H1 (cell line): ENCODE results near the gene NR4A1. TPM values are rescaled to one million over a fixed set of nuclear protein-coding genes. Genes with fewer than 3 reads are reported as not detected.

Source experiments
- CTCF ChIA-PET: fragments of 300-600 bp; sonication (Branson Sonifier 250); formaldehyde crosslinking; loops from one replicate; lab custom pipeline; 2021; ENCODE audit not compliant: partially characterized antibody; lab: Charles Lee
- POLR2A ChIA-PET: fragments of 300-600 bp; sonication (Branson Sonifier 250); formaldehyde crosslinking; loops from one replicate; lab custom pipeline; 2021; ENCODE audit warnings: inconsistent platforms; ENCODE audit not compliant: partially characterized antibody; lab: Charles Lee
- DNase-seq, 2 experiments: peaks; one replicate each; pipeline versions ENCODE4 v3.0.0 to v3.0.0-alpha.2; 2010 to 2022; ENCODE audit warnings: low spot score in 2 of 2, low read depth in 1 of 2, mixed read lengths in 1 of 2
- FAIRE-seq: peaks from 2 replicates; lab custom pipeline; 2011; peaks lifted over from hg19 to GRCh38; lab: Jason Lieb, UNC
- H2AFZ ChIP-seq: 2 replicates; pipeline ENCODE4 v1.8.1; 2012; ENCODE audit warnings: low read length, inconsistent platforms
- H2AK5ac ChIP-seq: 2 replicates; pipeline ENCODE4 v1.6.1; 2013; ENCODE audit warnings: low read depth, low read length
- H2BK120ac ChIP-seq: replicated peaks from 2 replicates; pipeline ENCODE3; 2013; ENCODE audit warnings: low read depth, low read length, inconsistent platforms
- H2BK12ac ChIP-seq: 2 replicates; pipeline ENCODE4 v1.6.1; 2013; ENCODE audit warnings: low read depth, low read length
- H2BK15ac ChIP-seq: 2 replicates; pipeline ENCODE4 v1.6.1; 2013; ENCODE audit warnings: low read length
- H2BK20ac ChIP-seq: 2 replicates; pipeline ENCODE4 v1.6.1; 2013; ENCODE audit warnings: low read length
- H2BK5ac ChIP-seq: 2 replicates; pipeline ENCODE4 v1.6.1; 2013; ENCODE audit warnings: low read depth, low read length
- H3K14ac ChIP-seq: 2 replicates; pipeline ENCODE4 v1.6.1; 2013; ENCODE audit warnings: inconsistent platforms; ENCODE audit not compliant: insufficient read length
- H3K18ac ChIP-seq: 2 replicates; pipeline ENCODE4 v1.6.1; 2013; ENCODE audit warnings: low read length; ENCODE audit errors: extremely low read depth
- H3K23ac ChIP-seq: 2 replicates; pipeline ENCODE4 v1.6.1; 2013; ENCODE audit warnings: inconsistent platforms; ENCODE audit not compliant: insufficient read length
- H3K23me2 ChIP-seq: 2 replicates; pipeline ENCODE4 v1.6.1; 2013; ENCODE audit warnings: low read depth, low read length
- H3K27ac ChIP-seq: 2 replicates; pipeline ENCODE4 v1.6.1; 2011; ENCODE audit warnings: low read depth, low read length, inconsistent platforms
- H3K27me3 ChIP-seq, 4 experiments: replicated peaks in 1 of 4; 1 replicate in 1 of 4; 2 replicates in 3 of 4; pipeline versions ENCODE4 v1.6.1 to v1.8.1; 2011 to 2013; ENCODE audit warnings: low read length in 3 of 4, mild to moderate bottlenecking in 3 of 4, inconsistent platforms in 2 of 4, mixed read lengths in 2 of 4, moderate library complexity in 1 of 4; ENCODE audit not compliant: control insufficient read depth in 3 of 4, insufficient read depth in 3 of 4; ENCODE audit errors: extremely low read depth in 1 of 4
- H3K36me3 ChIP-seq, 4 experiments: 2 replicates each; pipeline versions ENCODE4 v1.6.1 to v1.8.1; 2011 to 2013; ENCODE audit warnings: mild to moderate bottlenecking in 4 of 4, low read length in 3 of 4, moderate library complexity in 2 of 4, control low read depth in 1 of 4, inconsistent platforms in 1 of 4; ENCODE audit not compliant: insufficient read depth in 4 of 4, control insufficient read depth in 2 of 4
- H3K4ac ChIP-seq: replicated peaks from 2 replicates; pipeline ENCODE3; 2013; ENCODE audit warnings: low read length, low read depth, mixed read lengths, inconsistent platforms; ENCODE audit not compliant: insufficient read length
- H3K4me1 ChIP-seq, 4 experiments: replicated peaks in 1 of 4; 1 replicate in 1 of 4; 2 replicates in 3 of 4; pipeline versions ENCODE4 v1.6.1 to v1.8.1; 2011 to 2013; ENCODE audit warnings: low read length in 3 of 4, inconsistent platforms in 2 of 4, mixed read lengths in 1 of 4; ENCODE audit not compliant: insufficient read depth in 4 of 4, control insufficient read depth in 3 of 4
- H3K4me2 ChIP-seq, 2 experiments: 2 replicates each; pipeline versions ENCODE4 v1.6.1 to v1.8.1; 2011 to 2013; ENCODE audit warnings: low read depth in 2 of 2, low read length in 2 of 2, control low read depth in 1 of 2, inconsistent platforms in 1 of 2, mild to moderate bottlenecking in 1 of 2; ENCODE audit not compliant: insufficient read depth in 1 of 2
- H3K4me3 ChIP-seq, 4 experiments: fragments of 200-600, 300-600 bp in 1 of 4; sonication (generic), shearing (Covaris generic), sonication (Bioruptor Twin) in 1 of 4; 2 replicates each; pipeline versions ENCODE4 v1.5.1 to v1.8.1; 2011 to 2016; ENCODE audit warnings: low read length in 4 of 4, low read depth in 3 of 4, control low read depth in 2 of 4, inconsistent platforms in 2 of 4, mild to moderate bottlenecking in 2 of 4, mixed read lengths in 1 of 4, moderate library complexity in 1 of 4; ENCODE audit not compliant: insufficient read depth in 2 of 4; ENCODE audit errors: extremely low read depth in 1 of 4
- H3K56ac ChIP-seq: replicated peaks from 2 replicates; pipeline ENCODE3; 2013; ENCODE audit warnings: low read depth, mild to moderate bottlenecking, mixed read lengths, low read length, inconsistent platforms; ENCODE audit not compliant: insufficient read length
- H3K79me1 ChIP-seq: 2 replicates; pipeline ENCODE4 v1.6.1; 2013; ENCODE audit warnings: low read depth, low read length, control low read depth
- H3K79me2 ChIP-seq, 2 experiments: 2 replicates each; pipeline versions ENCODE4 v1.6.1 to v1.8.1; 2012 to 2013; ENCODE audit warnings: low read length in 2 of 2, mild to moderate bottlenecking in 2 of 2, inconsistent platforms in 1 of 2; ENCODE audit not compliant: insufficient read depth in 2 of 2, control insufficient read depth in 1 of 2
- H3K9ac ChIP-seq, 4 experiments: replicated peaks in 1 of 4; 1 replicate in 1 of 4; 2 replicates in 3 of 4; pipeline versions ENCODE4 v1.6.1 to v1.8.1; 2011 to 2013; ENCODE audit warnings: low read depth in 3 of 4, low read length in 3 of 4, control low read depth in 2 of 4, mild to moderate bottlenecking in 2 of 4, moderate library complexity in 2 of 4, inconsistent platforms in 1 of 4; ENCODE audit errors: extremely low read depth in 1 of 4
- H3K9me3 ChIP-seq, 2 experiments: 2 replicates each; pipeline versions ENCODE4 v1.6.1 to v1.8.1; 2012 to 2013; ENCODE audit warnings: mild to moderate bottlenecking in 2 of 2, moderate library complexity in 2 of 2, control low read depth in 1 of 2, inconsistent platforms in 1 of 2, low read depth in 1 of 2, low read length in 1 of 2, mixed read lengths in 1 of 2; ENCODE audit not compliant: insufficient read depth in 2 of 2
- H4K20me1 ChIP-seq, 2 experiments: replicated peaks in 1 of 2; 2 replicates each; pipeline versions ENCODE3 to v1.8.1; 2011 to 2013; ENCODE audit warnings: inconsistent platforms in 2 of 2, low read length in 2 of 2, mild to moderate bottlenecking in 1 of 2; ENCODE audit not compliant: insufficient read depth in 2 of 2, control insufficient read depth in 1 of 2
- H4K5ac ChIP-seq: 2 replicates; pipeline ENCODE4 v1.6.1; 2013; ENCODE audit warnings: low read length, low read depth, mixed read lengths, inconsistent platforms; ENCODE audit not compliant: insufficient read length
- H4K8ac ChIP-seq: 2 replicates; pipeline ENCODE4 v1.8.0; 2013; ENCODE audit warnings: mild to moderate bottlenecking, moderate library complexity, low read length, inconsistent platforms; ENCODE audit not compliant: insufficient read depth; ENCODE audit errors: extremely low read depth
- H4K91ac ChIP-seq: replicated peaks from 2 replicates; pipeline ENCODE3; 2013; ENCODE audit warnings: low read length, mixed read lengths, inconsistent platforms; ENCODE audit not compliant: insufficient read length
- BRCA1 ChIP-seq: IDR thresholded peaks from 2 replicates; pipeline ENCODE4 v1.6.1; 2012; ENCODE audit warnings: low read depth, low read length, improper control_type of control experiment
- JUN ChIP-seq: IDR thresholded peaks from 2 replicates; pipeline ENCODE4 v1.6.1; 2011; ENCODE audit warnings: low read depth, mild to moderate bottlenecking, improper control_type of control experiment, low read length
- RBBP5 ChIP-seq: IDR thresholded peaks from 2 replicates; pipeline ENCODE4 v1.7.1; 2012; ENCODE audit warnings: low read depth, mild to moderate bottlenecking, inconsistent platforms, low read length, moderate library complexity, borderline replicate concordance
- RFX5 ChIP-seq: IDR thresholded peaks from 2 replicates; pipeline ENCODE4 v1.6.1; 2011; ENCODE audit warnings: low read depth, low read length, improper control_type of control experiment, borderline replicate concordance
- SAP30 ChIP-seq: fragments of 300-600 bp; sonication (generic); IDR thresholded peaks from 2 replicates; pipeline ENCODE4 v1.7.1; 2012; ENCODE audit warnings: low read length, moderate library complexity, mild to moderate bottlenecking, inconsistent platforms; ENCODE audit not compliant: insufficient read depth, insufficient replicate concordance
- WGBS, 2 experiments: shearing (Covaris generic) in 1 of 2; methylation state at CpG; one replicate each; pipeline versions ENCODE4 v1.1.6 to v1.1.7; 2013 to 2015; ENCODE audit warnings: low lambda C conversion rate in 2 of 2, mixed read lengths in 2 of 2, inconsistent platforms in 1 of 2, low coverage in 1 of 2, missing lambda C conversion rate in 1 of 2; ENCODE audit not compliant: insufficient replicate concordance in 2 of 2, insufficient coverage in 1 of 2, insufficient read length in 1 of 2; ENCODE audit errors: extremely low coverage in 1 of 2, missing lambda C conversion rate in 1 of 2; 5-methylcytosine and 5-hydroxymethylcytosine counted together
- long read RNA-seq, 2 experiments: library from RNA in 1 of 2; library from capped mRNA in 1 of 2; stranded (forward); transcript quantifications; one replicate each; pipeline ENCODE4 v2.0.0, GENCODE V29; 2021; ENCODE audit warnings: inconsistent platforms in 1 of 2
- polyA minus RNA-seq, 3 experiments: library from RNA; depleted of rRNA, polyadenylated mRNA; stranded (reverse); fragments of >200 nt; gene quantifications; 1 replicate in 2 of 3; 2 replicates in 1 of 3; pipeline ENCODE4 v1.2.3, GENCODE V29; 2011
- polyA plus RNA-seq, 7 experiments: library from polyadenylated mRNA; depleted of rRNA in 3 of 7; stranded (reverse) in 5 of 7; unstranded in 2 of 7; fragments of >200 nt in 5 of 7; fragments of 200-250 nt in 2 of 7; gene quantifications; 1 replicate in 5 of 7; 2 replicates in 1 of 7; 4 replicates in 1 of 7; pipeline versions ENCODE4 v1.2.1 to v1.2.3, GENCODE V29; 2011 to 2013; ENCODE audit warnings: missing spikeins in 2 of 7, mixed read lengths in 2 of 7
- total RNA-seq: library from RNA; stranded (reverse); fragmentation: NEBNext Ultra II Directional; extraction: Animal tissue kit (Norgen Biotek cat#: 25700); gene quantifications from 2 replicates; pipeline ENCODE4 v1.2.1, GENCODE V29; 2021
- TF ChIP-seq, protein P1 (sequence below): IDR thresholded peaks from 2 replicates; pipeline ENCODE4 v1.6.1; 2011; ENCODE audit warnings: low read length, improper control_type of control experiment

Gene NR4A1
- total RNA-seq (18.7 and 19.3 TPM in 2 replicates), polyA plus RNA-seq (2011; rRNA removed) (23.3 and 36.0 TPM in 2 replicates), polyA minus RNA-seq (2011; rRNA and poly(A)+ RNA removed) (5.1 and 8.0 TPM in 2 replicates)
- 17.3 TPM for polyA plus RNA-seq (2011; cell fraction: cytosol; rRNA removed)
- polyA plus RNA-seq (2011; cell fraction: nucleus; rRNA removed), result 42.1 TPM
- polyA plus RNA-seq (2012, experiment 1 of 2), result 13.7 to 17.2 TPM (median 14.8 TPM) in 4 replicates
- 12.5 TPM for polyA plus RNA-seq (2012, experiment 2 of 2)
- 19.7 TPM for polyA plus RNA-seq (2013, experiment 1 of 2)
- 19.0 TPM for polyA plus RNA-seq (2013, experiment 2 of 2)
- polyA minus RNA-seq (2011; cell fraction: cytosol; rRNA and poly(A)+ RNA removed), result 14.5 TPM
- 11.1 TPM for polyA minus RNA-seq (2011; cell fraction: nucleus; rRNA and poly(A)+ RNA removed)
- long read RNA-seq, experiment 1, partial matches to known transcripts, result 5 of 12 reads
- long read RNA-seq, experiment 1, other reads (novel, unspliced or antisense), result 7 of 12 reads
- long read RNA-seq, experiment 2, partial matches to known transcripts, result 0 of 2 reads
- long read RNA-seq, experiment 2, other reads (novel, unspliced or antisense), result 0 of 2 reads

DNA sequence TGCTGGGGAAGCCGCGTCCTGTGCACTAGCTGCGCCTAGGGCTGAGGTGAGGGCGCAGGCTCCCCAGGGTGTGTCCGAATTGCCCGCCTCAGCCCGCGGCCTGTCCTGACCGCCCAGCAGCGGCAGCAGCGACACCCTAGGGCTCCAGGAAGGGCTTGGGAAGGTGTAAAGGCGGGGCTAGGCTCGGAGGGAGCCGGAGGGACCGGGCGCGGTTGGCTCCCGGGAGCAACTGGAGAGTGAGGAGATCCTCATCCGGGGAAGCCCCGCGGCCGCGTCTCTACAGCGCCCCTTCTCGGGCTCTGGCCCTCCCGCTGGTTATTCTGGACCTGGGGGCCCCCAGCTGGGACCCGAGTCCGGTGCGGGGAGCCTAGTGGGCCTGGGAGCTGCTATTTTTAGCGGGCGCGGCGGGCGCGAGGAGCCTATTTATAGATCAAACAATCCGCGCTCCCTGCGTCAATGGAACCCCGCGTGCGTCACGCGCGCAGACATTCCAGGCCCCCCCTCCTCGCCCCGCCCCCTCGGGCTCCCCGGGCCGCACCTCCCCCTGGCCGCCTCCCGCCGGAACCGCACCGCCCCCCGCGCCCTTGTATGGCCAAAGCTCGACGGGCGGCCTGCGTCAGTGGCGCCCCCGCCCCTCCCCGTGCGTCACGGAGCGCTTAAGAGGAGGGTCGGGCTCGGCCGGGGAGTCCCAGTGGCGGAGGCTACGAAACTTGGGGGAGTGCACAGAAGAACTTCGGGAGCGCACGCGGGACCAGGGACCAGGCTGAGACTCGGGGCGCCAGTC lies at the start of gene NR4A1:
Gene NR4A1, plus strand, starts transcription at position 685 of the 784 bp plus-strand sequence. CDS start 2,887 bp downstream, outside the sequence.
- no peak within 1 kb of the TSS for H4K91ac ChIP-seq
- peak within 1 kb of the TSS; percentile 44; the same call in 1 of the 2 replicates for H2BK5ac ChIP-seq
- peak within 1 kb of the TSS; percentile 44 to 72 (median 64) for H3K4me3 ChIP-seq
- no peaks in the 10 kb centered on the region for H3K79me2 ChIP-seq
- peak within 1 kb of the TSS; percentile 35 to 64 (median 58); a peak in 6 of 7 replicates for H3K9ac ChIP-seq
- no peaks in the 10 kb centered on the region for H3K9me3 ChIP-seq
- H4K5ac ChIP-seq, result no peak within 1 kb of the TSS
- H3K23ac ChIP-seq, result no peak within 1 kb of the TSS
- no peak within 1 kb of the TSS for H3K14ac ChIP-seq
- peak within 1 kb of the TSS; percentile 79 for H4K8ac ChIP-seq
- peak within 1 kb of the TSS; percentile 80 to 99 for H3K4me2 ChIP-seq
- FAIRE-seq (no peak), DNase-seq (peak in 1 of 2 experiments; percentile 87)
- no peaks in the 10 kb centered on the region; the same call in 1 of the 2 replicates for H3K79me1 ChIP-seq
- H3K23me2 ChIP-seq, result peaks cover 14% of the 10 kb centered on the region
- H3K4me1 ChIP-seq, result peaks cover 0 to 19% (median 9%) of the 10 kb centered on the region in 4 experiments; a peak in 6 of 7 replicates
- no peak within 1 kb of the TSS for H2BK20ac ChIP-seq
- 0 out of 2 replicates have a peak within 1 kb of the TSS, but pooled peaks have one; percentile 61 for H2BK15ac ChIP-seq
- peaks cover 0 to 5% (median 0%) of the 10 kb centered on the region in 4 experiments; a peak in 1 of 8 replicates for H3K36me3 ChIP-seq
- H3K18ac ChIP-seq, result no peak within 1 kb of the TSS; the same call in none of the 2 replicates
- no peak within 1 kb of the TSS for H3K27ac ChIP-seq
- peak within 1 kb of the TSS; percentile 69 for H3K4ac ChIP-seq
- H2AK5ac ChIP-seq, result peak within 1 kb of the TSS; percentile 41; the same call in 1 of the 2 replicates
- no peak within 1 kb of the TSS for H2BK120ac ChIP-seq
- peaks cover 4 to 31% of the 10 kb centered on the region in 2 experiments for H4K20me1 ChIP-seq
- H3K56ac ChIP-seq, result no peak within 1 kb of the TSS
- no peak within 1 kb of the TSS for H2AFZ ChIP-seq
- H3K27me3 ChIP-seq, result peaks cover 4 to 44% (median 36%) of the 10 kb centered on the region in 4 experiments
- peak within 1 kb of the TSS; percentile 60; the same call in 1 of the 2 replicates for H2BK12ac ChIP-seq
- ChIA-PET POLR2A (interaction anchor here (0.6 to 3.2 kb wide), 19 partner anchors 8 to 201 kb away, joined by 3 to 38 read pairs (median 4); partner anchors contain the start of genes ATG101 and SMIM41), CTCF (interaction anchor here (0.6 to 34.1 kb wide), 15 partner anchors 9 to 937 kb away, joined by 3 to 1022 read pairs (median 6); partner anchors contain the start of genes ATG101 and TAMALIN)
- 2% methylated on average over 42 of the region's 77 CpGs; no CpG with 5 or more reads in 1 of the 2 experiments for WGBS, 2 experiments
- TF ChIP-seq SAP30 (no peak), BRCA1 (no peak), RFX5 (no peak), RBBP5 (0 out of 2 replicates have a peak, but pooled peaks have one; percentile 47), JUN (no peak)
- TF ChIP-seq, protein P1, sequence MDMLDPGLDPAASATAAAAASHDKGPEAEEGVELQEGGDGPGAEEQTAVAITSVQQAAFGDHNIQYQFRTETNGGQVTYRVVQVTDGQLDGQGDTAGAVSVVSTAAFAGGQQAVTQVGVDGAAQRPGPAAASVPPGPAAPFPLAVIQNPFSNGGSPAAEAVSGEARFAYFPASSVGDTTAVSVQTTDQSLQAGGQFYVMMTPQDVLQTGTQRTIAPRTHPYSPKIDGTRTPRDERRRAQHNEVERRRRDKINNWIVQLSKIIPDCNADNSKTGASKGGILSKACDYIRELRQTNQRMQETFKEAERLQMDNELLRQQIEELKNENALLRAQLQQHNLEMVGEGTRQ, result no peak
